H9 (cell line): ENCODE data around the gene COL27A1. TPM values are rescaled to one million over a fixed set of nuclear protein-coding genes. Genes with fewer than 3 reads are reported as not detected.

ENCODE experiments used
- DNase-seq: peaks from one replicate; pipeline ENCODE4 v3.0.0-alpha.2; 2017
- H2AFZ ChIP-seq: one replicate; pipeline ENCODE4 v1.6.1; 2013; ENCODE audit warnings: mild to moderate bottlenecking, low read length, control low read depth, moderate library complexity
- H2AK5ac ChIP-seq: 2 replicates; pipeline ENCODE4 v1.6.1; 2013; ENCODE audit warnings: low read length, control low read depth, mixed read lengths; ENCODE audit not compliant: insufficient read length
- H2BK120ac ChIP-seq: one replicate; pipeline ENCODE4 v1.6.1; 2013; ENCODE audit warnings: low read depth, mild to moderate bottlenecking, low read length, control low read depth, inconsistent platforms; ENCODE audit not compliant: poor library complexity, severe bottlenecking
- H2BK12ac ChIP-seq: 2 replicates; pipeline ENCODE4 v1.6.1; 2013; ENCODE audit warnings: low read length, control low read depth, mixed read lengths, low read depth; ENCODE audit not compliant: insufficient read length
- H2BK15ac ChIP-seq: 2 replicates; pipeline ENCODE4 v1.6.1; 2013; ENCODE audit warnings: low read depth, low read length, control low read depth
- H2BK20ac ChIP-seq: one replicate; pipeline ENCODE4 v1.6.1; 2013; ENCODE audit warnings: low read depth, mild to moderate bottlenecking, low read length, control low read depth, inconsistent platforms; ENCODE audit not compliant: poor library complexity, severe bottlenecking
- H2BK5ac ChIP-seq: 2 replicates; pipeline ENCODE4 v1.6.1; 2013; ENCODE audit warnings: low read length, control low read depth, mixed read lengths; ENCODE audit not compliant: insufficient read length
- H3K14ac ChIP-seq: 2 replicates; pipeline ENCODE4 v1.6.1; 2013; ENCODE audit warnings: low read length, control low read depth; ENCODE audit not compliant: insufficient read depth
- H3K18ac ChIP-seq: 2 replicates; pipeline ENCODE4 v1.6.1; 2013; ENCODE audit warnings: low read depth, mild to moderate bottlenecking, mixed read lengths, low read length, control low read depth; ENCODE audit not compliant: insufficient read length
- H3K23ac ChIP-seq: 2 replicates; pipeline ENCODE4 v1.6.1; 2013; ENCODE audit warnings: low read length, control low read depth, mixed read lengths, low read depth; ENCODE audit not compliant: insufficient read length
- H3K23me2 ChIP-seq: 2 replicates; pipeline ENCODE4 v1.6.1; 2013; ENCODE audit warnings: low read depth, mild to moderate bottlenecking, mixed read lengths, low read length, control low read depth; ENCODE audit not compliant: insufficient read length, poor library complexity, severe bottlenecking
- H3K27ac ChIP-seq: 2 replicates; pipeline ENCODE4 v1.5.1; 2013; ENCODE audit warnings: low read length, control low read depth, mixed read lengths, low read depth; ENCODE audit not compliant: insufficient read length
- H3K27me3 ChIP-seq: 2 replicates; pipeline ENCODE4 v1.6.1; 2013; ENCODE audit warnings: low read length, control low read depth, inconsistent platforms; ENCODE audit not compliant: insufficient read depth
- H3K4ac ChIP-seq: 2 replicates; pipeline ENCODE4 v1.6.1; 2013; ENCODE audit warnings: low read depth, mild to moderate bottlenecking, control low read depth, inconsistent platforms, low read length, moderate library complexity
- H3K4me1 ChIP-seq: 2 replicates; pipeline ENCODE4 v1.6.1; 2013; ENCODE audit warnings: low read length, control low read depth, inconsistent platforms; ENCODE audit not compliant: insufficient read depth
- H3K4me2 ChIP-seq: 2 replicates; pipeline ENCODE4 v1.6.1; 2013; ENCODE audit warnings: low read length, control low read depth, mixed read lengths; ENCODE audit not compliant: insufficient read length, insufficient read depth
- H3K56ac ChIP-seq: 2 replicates; pipeline ENCODE4 v1.6.1; 2013; ENCODE audit warnings: low read depth, mild to moderate bottlenecking, mixed read lengths, low read length, control low read depth; ENCODE audit not compliant: insufficient read length
- H3K79me1 ChIP-seq: 2 replicates; pipeline ENCODE4 v1.6.1; 2013; ENCODE audit warnings: low read depth, mild to moderate bottlenecking, moderate library complexity, low read length, control low read depth, inconsistent platforms; ENCODE audit not compliant: insufficient read depth, poor library complexity, severe bottlenecking
- H3K79me2 ChIP-seq: 2 replicates; pipeline ENCODE4 v1.6.1; 2013; ENCODE audit warnings: low read length, control low read depth, inconsistent platforms; ENCODE audit not compliant: insufficient read depth
- H3K9ac ChIP-seq: 2 replicates; pipeline ENCODE4 v1.6.1; 2013; ENCODE audit warnings: low read length, control low read depth, mixed read lengths; ENCODE audit not compliant: insufficient read length; ENCODE audit errors: extremely low read depth
- H3K9me3 ChIP-seq: one replicate; pipeline ENCODE4 v1.6.1; 2013; ENCODE audit warnings: low read depth, low read length, inconsistent platforms; ENCODE audit not compliant: control insufficient read depth
- H3T11ph ChIP-seq: one replicate; pipeline ENCODE4 v1.6.1; 2013; ENCODE audit warnings: mild to moderate bottlenecking, low read length, control low read depth, inconsistent platforms
- H4K20me1 ChIP-seq: one replicate; pipeline ENCODE4 v1.6.1; 2013; ENCODE audit not compliant: control insufficient read depth, insufficient read length, insufficient read depth
- H4K5ac ChIP-seq: 2 replicates; pipeline ENCODE4 v1.6.1; 2013; ENCODE audit warnings: low read depth, mild to moderate bottlenecking, mixed read lengths, low read length, control low read depth; ENCODE audit not compliant: insufficient read length
- H4K8ac ChIP-seq: replicated peaks from 2 replicates; pipeline ENCODE4 v1.6.1; 2013; ENCODE audit warnings: low read length, control low read depth, mixed read lengths, low read depth; ENCODE audit not compliant: insufficient read length
- H4K91ac ChIP-seq: 2 replicates; pipeline ENCODE4 v1.6.1; 2013; ENCODE audit warnings: low read depth, mild to moderate bottlenecking, moderate library complexity, mixed read lengths, low read length, control low read depth; ENCODE audit not compliant: insufficient read length
- H3K27ac Mint-ChIP-seq, 3 experiments: 2 replicates in 2 of 3; 3 replicates in 1 of 3; pipeline ENCODE4 v1.8.0; 2020 to 2021; ENCODE audit warnings: mixed read lengths in 3 of 3, mild to moderate bottlenecking in 1 of 3, moderate library complexity in 1 of 3
- H3K27me3 Mint-ChIP-seq: 2 replicates; pipeline ENCODE4 v1.8.0; 2021; ENCODE audit warnings: low read depth, mild to moderate bottlenecking, moderate library complexity, mixed read lengths
- H3K36me3 Mint-ChIP-seq, 3 experiments: 2 replicates in 2 of 3; 3 replicates in 1 of 3; pipeline ENCODE4 v1.8.0; 2020 to 2021; ENCODE audit warnings: low read depth in 3 of 3, mixed read lengths in 3 of 3; ENCODE audit not compliant: insufficient read depth in 1 of 3
- H3K4me1 Mint-ChIP-seq, 2 experiments: 2 replicates each; pipeline ENCODE4 v1.8.0; 2020; ENCODE audit warnings: mixed read lengths in 2 of 2
- H3K4me3 Mint-ChIP-seq, 2 experiments: 2 replicates in 1 of 2; 3 replicates in 1 of 2; pipeline ENCODE4 v1.8.0; 2020 to 2021; ENCODE audit warnings: mild to moderate bottlenecking in 2 of 2, mixed read lengths in 2 of 2, moderate library complexity in 1 of 2
- H3K9me3 Mint-ChIP-seq, 2 experiments: 2 replicates in 1 of 2; 3 replicates in 1 of 2; pipeline ENCODE4 v1.8.0; 2020; ENCODE audit warnings: mild to moderate bottlenecking in 2 of 2, mixed read lengths in 2 of 2, moderate library complexity in 1 of 2
- WGBS: extraction: QIAGEN DNeasy Blood & Tissue Kit; methylation state at CpG from one replicate; pipeline ENCODE4 v1.1.7; 2013; ENCODE audit warnings: missing lambda C conversion rate, low lambda C conversion rate, mixed read lengths; ENCODE audit not compliant: insufficient read length; ENCODE audit errors: extremely low coverage; 5-methylcytosine and 5-hydroxymethylcytosine counted together
- total RNA-seq: library from RNA; stranded (reverse); gene quantifications from 2 replicates; pipeline ENCODE4 v1.2.1, GENCODE V29; 2021
- TF ChIP-seq, protein P1 (sequence below): fragments of 200-600 bp; sonication (generic); conservative IDR thresholded peaks from 3 replicates; pipeline ENCODE4 v1.8.0; 2021; ENCODE audit warnings: antibody characterized with exemption, mild to moderate bottlenecking

Gene COL27A1
- total RNA-seq, 1 experiment from 2014 or later = 17.9 TPM

DNA sequence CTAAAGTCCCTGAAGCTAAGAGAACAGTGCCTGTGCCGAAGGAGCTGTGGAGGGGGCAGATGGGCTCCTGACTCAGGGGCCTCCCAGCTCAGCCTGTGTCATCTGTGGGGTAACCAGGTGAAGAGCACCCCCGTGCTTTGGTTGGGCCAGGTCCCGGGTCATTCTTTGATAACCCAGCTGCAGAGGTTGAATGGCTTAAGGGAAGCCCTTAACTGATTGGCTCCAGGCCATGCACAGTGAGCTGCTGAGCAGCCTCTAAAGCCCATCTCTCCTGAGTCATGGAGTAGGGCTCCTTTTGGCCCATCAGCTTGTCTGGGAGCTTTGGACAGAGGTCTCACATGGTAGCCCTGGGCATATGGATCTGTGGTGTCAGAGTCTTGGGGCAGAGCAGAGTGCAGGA lies 28.7 kb downstream of the COL27A1 start:
- no peak for DNase-seq
- Mint-ChIP-seq H3K27ac (no peak overlapping the region), H3K4me1 (peaks cover 4 to 10% of the 10 kb centered on the region in 2 experiments), H3K36me3 (peaks cover 0 to 8% (median 2%) of the 10 kb centered on the region in 3 experiments; a peak in 4 of 7 replicates), H3K9me3 (peaks cover 3 to 4% of the 10 kb centered on the region in 2 experiments; a peak in 3 of 5 replicates), H3K27me3 (no peaks in the 10 kb centered on the region; the same call in 1 of the 2 replicates), H3K4me3 (no peak overlapping the region)
- TF ChIP-seq, protein P1, sequence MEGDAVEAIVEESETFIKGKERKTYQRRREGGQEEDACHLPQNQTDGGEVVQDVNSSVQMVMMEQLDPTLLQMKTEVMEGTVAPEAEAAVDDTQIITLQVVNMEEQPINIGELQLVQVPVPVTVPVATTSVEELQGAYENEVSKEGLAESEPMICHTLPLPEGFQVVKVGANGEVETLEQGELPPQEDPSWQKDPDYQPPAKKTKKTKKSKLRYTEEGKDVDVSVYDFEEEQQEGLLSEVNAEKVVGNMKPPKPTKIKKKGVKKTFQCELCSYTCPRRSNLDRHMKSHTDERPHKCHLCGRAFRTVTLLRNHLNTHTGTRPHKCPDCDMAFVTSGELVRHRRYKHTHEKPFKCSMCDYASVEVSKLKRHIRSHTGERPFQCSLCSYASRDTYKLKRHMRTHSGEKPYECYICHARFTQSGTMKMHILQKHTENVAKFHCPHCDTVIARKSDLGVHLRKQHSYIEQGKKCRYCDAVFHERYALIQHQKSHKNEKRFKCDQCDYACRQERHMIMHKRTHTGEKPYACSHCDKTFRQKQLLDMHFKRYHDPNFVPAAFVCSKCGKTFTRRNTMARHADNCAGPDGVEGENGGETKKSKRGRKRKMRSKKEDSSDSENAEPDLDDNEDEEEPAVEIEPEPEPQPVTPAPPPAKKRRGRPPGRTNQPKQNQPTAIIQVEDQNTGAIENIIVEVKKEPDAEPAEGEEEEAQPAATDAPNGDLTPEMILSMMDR = no peak
- no peak overlapping the region for H3K23ac ChIP-seq
- no peak overlapping the region for H2BK20ac ChIP-seq
- H3K23me2 ChIP-seq = no peaks in the 10 kb centered on the region
- no CpG with 5 or more reads among the region's 3 CpGs for WGBS
- H3K56ac ChIP-seq = no peak overlapping the region
- no peak overlapping the region for H3K14ac ChIP-seq
- H2BK12ac ChIP-seq = no peak overlapping the region
- H3K4me1 ChIP-seq = no peaks in the 10 kb centered on the region
- no peak overlapping the region for H2BK15ac ChIP-seq
- H2BK5ac ChIP-seq = no peak overlapping the region
- H4K5ac ChIP-seq = no peak overlapping the region
- no peak overlapping the region for H3K4ac ChIP-seq
- H3K79me1 ChIP-seq = no peaks in the 10 kb centered on the region
- no peaks in the 10 kb centered on the region for H3K79me2 ChIP-seq
- H3K27ac ChIP-seq = no peak overlapping the region
- H3K4me2 ChIP-seq = no peak overlapping the region
- no peak overlapping the region for H2AFZ ChIP-seq
- H2AK5ac ChIP-seq = no peak overlapping the region
- no peaks in the 10 kb centered on the region for H3K27me3 ChIP-seq
- no peak overlapping the region for H3K9ac ChIP-seq
- H2BK120ac ChIP-seq = no peak overlapping the region
- no peak overlapping the region for H4K8ac ChIP-seq
- H4K91ac ChIP-seq = no peak overlapping the region
- no peaks in the 10 kb centered on the region for H3K9me3 ChIP-seq
- H3K18ac ChIP-seq = no peak overlapping the region
- no peak overlapping the region for H3T11ph ChIP-seq
- H4K20me1 ChIP-seq = no peaks in the 10 kb centered on the region
